Ascending aorta (tissue), 2 donors: ENCODE measurements around the gene PCDH7. TPM values are rescaled to one million over a fixed set of nuclear protein-coding genes. Genes with fewer than 3 reads are reported as not detected.
A peak's percentile ranks its signal among the peaks of the same experiment; 100 is the strongest.

ENCODE experiments used
- DNase-seq, 2 donors: peaks; one replicate each; pipeline ENCODE4 v3.0.0-alpha.2; 2019; ENCODE audit warnings: low spot score in 2 of 2
- H3K27ac ChIP-seq, 2 donors: fragments of 200-600 bp; sonication (generic); one replicate each; pipeline ENCODE4 v1.5.1; 2016 to 2017; ENCODE audit warnings: mild to moderate bottlenecking in 1 of 2
- H3K27me3 ChIP-seq: fragments of 200-600 bp; sonication (generic); one replicate; pipeline ENCODE4 v1.5.1; 2017
- H3K36me3 ChIP-seq, 2 donors: fragments of 200-600 bp; sonication (generic); one replicate each; pipeline ENCODE4 v1.5.1; 2016
- H3K4me1 ChIP-seq, 2 donors: fragments of 200-600 bp; sonication (generic); one replicate each; pipeline ENCODE4 v1.5.1; 2016 to 2017; ENCODE audit warnings: mild to moderate bottlenecking in 1 of 2
- H3K4me3 ChIP-seq, 2 donors: fragments of 200-600 bp; sonication (generic); one replicate each; pipeline ENCODE4 v1.5.1; 2016 to 2017; ENCODE audit warnings: mild to moderate bottlenecking in 1 of 2
- H3K9me3 ChIP-seq, 2 donors: fragments of 200-600 bp; sonication (generic); one replicate each; pipeline ENCODE4 v1.5.1; 2016
- CTCF ChIP-seq, 3 experiments: fragments of 200-600 bp in 2 of 3; fragments of 450-650 bp in 1 of 3; sonication (generic) in 2 of 3; IDR thresholded peaks; one replicate each; pipeline ENCODE4 v1.5.1; 2016 to 2019; ENCODE audit warnings: antibody characterized with exemption in 3 of 3, mild to moderate bottlenecking in 1 of 3, moderate library complexity in 1 of 3
- intact Hi-C: fragments of 100-400 bp; cut with DNase I; formaldehyde crosslinking; loops from one replicate; pipeline ENCODE4 v1.15.1; 2023
- total RNA-seq: library from RNA; depleted of rRNA; stranded (reverse); fragments of >200 nt; gene quantifications from one replicate; pipeline ENCODE4 v1.1.0, GENCODE V29; 2016

PCDH7 gene
- total RNA-seq, 1 donor from 2014 or later = 127 TPM

GRCh38 chr4:30720661-30721184 is 554 bp downstream of the PCDH7 start:
- Histone ChIP-seq H3K9me3 (no peaks in the 10 kb centered on the region), H3K36me3 (peaks cover 0 to 6% of the 10 kb centered on the region in 2 donors), H3K27me3 (no peaks in the 10 kb centered on the region), H3K27ac (peak overlapping the region; percentile 76 to 85), H3K4me1 (no peaks in the 10 kb centered on the region), H3K4me3 (peak overlapping the region; percentile 57 to 85)
- DNase-seq = peak in 1 of 2 donors; percentile 70
- no peak for TF ChIP-seq CTCF (IDR thresholded peaks at IDR 0.05)
- intact Hi-C loops = loop anchor here (5.0 kb wide), 5 partner anchors 37 to 227 kb away; no protein-coding TSS in a partner anchor

GRCh38 chr4:30721185-30722091 is 1.3 kb downstream of the PCDH7 start:
- H3K4me3 ChIP-seq = peak overlapping the region; percentile 57 to 85
- intact Hi-C loops = loop anchor here (1.0 to 5.0 kb wide), 6 partner anchors 36 to 226 kb away; no protein-coding TSS in a partner anchor
- peak in 1 of 3 experiments; percentile 62 for TF ChIP-seq CTCF (IDR thresholded peaks at IDR 0.05)
- H3K27me3 ChIP-seq = no peaks in the 10 kb centered on the region
- peaks cover 0 to 6% of the 10 kb centered on the region in 2 donors for H3K36me3 ChIP-seq
- H3K9me3 ChIP-seq = no peaks in the 10 kb centered on the region
- H3K4me1 ChIP-seq = no peaks in the 10 kb centered on the region
- peak overlapping the region; percentile 76 to 85 for H3K27ac ChIP-seq
- peak in 1 of 2 donors; percentile 69 for DNase-seq

- peaks cover 0 to 6% of the 10 kb centered on the region in 2 donors for H3K36me3 ChIP-seq
- no peaks in the 10 kb centered on the region for H3K27me3 ChIP-seq
- H3K4me3 ChIP-seq = peak overlapping the region; percentile 57 to 85
- intact Hi-C loops = loop anchor here (1.0 to 5.0 kb wide), 6 partner anchors 35 to 225 kb away; no protein-coding TSS in a partner anchor
- no peaks in the 10 kb centered on the region for H3K9me3 ChIP-seq
- H3K27ac ChIP-seq = peak overlapping the region; percentile 76 to 78
- TF ChIP-seq CTCF (IDR thresholded peaks at IDR 0.05) = peak in 1 of 3 experiments; percentile 13
- H3K4me1 ChIP-seq = no peaks in the 10 kb centered on the region
- DNase-seq = no peak
Observed at GRCh38 chr4:30722092-30722358, 1.9 kb downstream of the PCDH7 start.

- Histone ChIP-seq H3K9me3 (no peaks in the 10 kb centered on the region), H3K27me3 (no peaks in the 10 kb centered on the region), H3K36me3 (peaks cover 0 to 6% of the 10 kb centered on the region in 2 donors), H3K4me3 (peak overlapping the region; percentile 57 to 85), H3K27ac (peak overlapping the region; percentile 76 to 78), H3K4me1 (no peaks in the 10 kb centered on the region)
- intact Hi-C loops = loop anchor here (1.0 to 5.0 kb wide), 6 partner anchors 35 to 225 kb away; no protein-coding TSS in a partner anchor
- TF ChIP-seq CTCF (IDR thresholded peaks at IDR 0.05) = no peak
- DNase-seq = peak in 1 of 2 donors; percentile 64
Observed at GRCh38 chr4:30722359-30723200, 2.4 kb downstream of the PCDH7 start.

- H3K4me3 ChIP-seq = peak overlapping the region; percentile 57 to 85
- TF ChIP-seq CTCF (IDR thresholded peaks at IDR 0.05) = no peak
- no peaks in the 10 kb centered on the region for H3K9me3 ChIP-seq
- peak overlapping the region; percentile 76 to 78 for H3K27ac ChIP-seq
- no peaks in the 10 kb centered on the region for H3K27me3 ChIP-seq
- no peaks in the 10 kb centered on the region for H3K4me1 ChIP-seq
- DNase-seq = no peak
- intact Hi-C loops = loop anchor here (5.0 kb wide), 5 partner anchors 34 to 224 kb away; no protein-coding TSS in a partner anchor
- H3K36me3 ChIP-seq = peaks cover 0 to 6% of the 10 kb centered on the region in 2 donors
Observed at GRCh38 chr4:30723201-30723955, 3.2 kb downstream of the PCDH7 start.
